ENCODE data around the gene BLTP2.

BLTP2 gene

DNA sequence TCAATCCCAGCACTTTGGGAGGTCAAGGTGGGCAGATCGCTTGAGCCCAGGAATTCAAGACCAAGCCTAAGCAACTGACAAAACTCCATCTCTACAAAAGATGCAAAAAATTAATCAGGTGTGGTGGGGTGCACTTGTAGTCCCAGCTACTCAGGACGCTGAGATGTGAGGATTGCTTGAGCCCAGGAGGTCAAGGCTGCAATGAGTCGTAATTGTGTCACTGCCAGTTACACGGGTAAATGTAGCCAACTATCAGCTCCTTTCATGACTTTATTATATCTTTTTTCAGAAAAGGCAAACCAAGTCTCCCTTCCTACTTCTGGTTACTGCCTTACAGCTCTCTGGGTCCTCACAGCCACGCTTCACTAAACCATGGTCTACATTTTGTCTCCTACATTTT lies 12.8 kb upstream of the BLTP2 start:
- H3K4me3 ChIP-seq (ENCODE audit: low read depth, low read length) = no peak overlapping the region
- TF ChIP-seq, protein P1, sequence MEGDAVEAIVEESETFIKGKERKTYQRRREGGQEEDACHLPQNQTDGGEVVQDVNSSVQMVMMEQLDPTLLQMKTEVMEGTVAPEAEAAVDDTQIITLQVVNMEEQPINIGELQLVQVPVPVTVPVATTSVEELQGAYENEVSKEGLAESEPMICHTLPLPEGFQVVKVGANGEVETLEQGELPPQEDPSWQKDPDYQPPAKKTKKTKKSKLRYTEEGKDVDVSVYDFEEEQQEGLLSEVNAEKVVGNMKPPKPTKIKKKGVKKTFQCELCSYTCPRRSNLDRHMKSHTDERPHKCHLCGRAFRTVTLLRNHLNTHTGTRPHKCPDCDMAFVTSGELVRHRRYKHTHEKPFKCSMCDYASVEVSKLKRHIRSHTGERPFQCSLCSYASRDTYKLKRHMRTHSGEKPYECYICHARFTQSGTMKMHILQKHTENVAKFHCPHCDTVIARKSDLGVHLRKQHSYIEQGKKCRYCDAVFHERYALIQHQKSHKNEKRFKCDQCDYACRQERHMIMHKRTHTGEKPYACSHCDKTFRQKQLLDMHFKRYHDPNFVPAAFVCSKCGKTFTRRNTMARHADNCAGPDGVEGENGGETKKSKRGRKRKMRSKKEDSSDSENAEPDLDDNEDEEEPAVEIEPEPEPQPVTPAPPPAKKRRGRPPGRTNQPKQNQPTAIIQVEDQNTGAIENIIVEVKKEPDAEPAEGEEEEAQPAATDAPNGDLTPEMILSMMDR (IDR thresholded peaks at IDR 0.05; ENCODE audit: low read depth, low read length) = no peak
- TF ChIP-seq MYC (IDR thresholded peaks at IDR 0.05; ENCODE audit: low read depth, low read length) (no peak), POLR2A (IDR thresholded peaks at IDR 0.05; ENCODE audit: extremely low read depth, insufficient read length) (no peak)
- TF ChIP-seq, protein P2, sequence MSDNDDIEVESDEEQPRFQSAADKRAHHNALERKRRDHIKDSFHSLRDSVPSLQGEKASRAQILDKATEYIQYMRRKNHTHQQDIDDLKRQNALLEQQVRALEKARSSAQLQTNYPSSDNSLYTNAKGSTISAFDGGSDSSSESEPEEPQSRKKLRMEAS (IDR thresholded peaks at IDR 0.05; ENCODE audit: low read depth, low read length) = no peak
- DNase-seq (ENCODE audit: low read depth) = no peak

DNA sequence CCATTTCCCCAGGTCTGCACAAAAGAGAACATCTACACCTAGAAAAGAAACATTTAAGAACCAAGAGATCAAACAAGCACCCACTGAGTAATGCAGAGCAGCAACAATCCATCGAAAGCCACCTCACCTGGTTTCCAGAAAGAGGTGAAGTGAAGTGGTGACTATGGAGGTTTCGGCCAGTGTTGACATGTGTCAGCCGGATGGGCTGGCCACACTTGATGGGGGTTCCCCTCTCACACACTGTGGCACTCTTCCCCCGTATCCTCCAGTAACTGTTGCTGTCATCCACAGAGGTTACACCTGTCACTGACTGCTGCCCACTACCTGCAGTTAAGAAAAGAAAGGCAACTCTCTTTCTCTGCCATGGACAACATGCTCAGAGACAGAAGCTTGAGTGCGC lies 10.2 kb upstream of the BLTP2 start:
- no peak for DNase-seq (ENCODE audit: low read depth)
- TF ChIP-seq, protein P1 (IDR thresholded peaks at IDR 0.05; ENCODE audit: low read depth, low read length) = no peak
- TF ChIP-seq POLR2A (IDR thresholded peaks at IDR 0.05; ENCODE audit: extremely low read depth, insufficient read length) = no peak
- TF ChIP-seq, protein P2 (IDR thresholded peaks at IDR 0.05; ENCODE audit: low read depth, low read length) = no peak
- TF ChIP-seq MYC (IDR thresholded peaks at IDR 0.05; ENCODE audit: low read depth, low read length) = no peak
- no peak overlapping the region for H3K4me3 ChIP-seq (ENCODE audit: low read depth, low read length)

DNA sequence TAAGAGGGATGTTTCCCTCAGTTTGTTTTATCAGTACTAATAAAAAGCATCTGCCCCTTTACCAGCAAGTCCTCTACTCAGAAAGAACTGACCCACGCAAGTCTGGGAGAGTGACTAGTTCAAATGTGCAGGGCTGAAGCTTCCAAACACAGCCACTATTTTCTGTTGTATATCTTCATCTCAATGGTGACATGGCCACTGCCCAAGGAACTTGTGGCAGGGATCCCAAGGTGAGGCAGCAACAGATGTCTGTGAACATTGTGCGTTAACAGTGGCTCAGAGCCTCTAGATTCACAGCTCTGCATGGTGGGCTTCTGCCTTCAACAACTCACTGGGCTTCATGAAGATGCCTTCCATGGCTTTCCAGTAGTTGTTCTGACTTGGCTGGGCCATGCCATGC lies 3.7 kb upstream of the BLTP2 start:
- no peak for TF ChIP-seq POLR2A (IDR thresholded peaks at IDR 0.05; ENCODE audit: extremely low read depth, insufficient read length)
- TF ChIP-seq, protein P1 (IDR thresholded peaks at IDR 0.05; ENCODE audit: low read depth, low read length) = no peak
- DNase-seq (ENCODE audit: low read depth) = no peak
- H3K4me3 ChIP-seq (ENCODE audit: low read depth, low read length) = no peak overlapping the region

DNA sequence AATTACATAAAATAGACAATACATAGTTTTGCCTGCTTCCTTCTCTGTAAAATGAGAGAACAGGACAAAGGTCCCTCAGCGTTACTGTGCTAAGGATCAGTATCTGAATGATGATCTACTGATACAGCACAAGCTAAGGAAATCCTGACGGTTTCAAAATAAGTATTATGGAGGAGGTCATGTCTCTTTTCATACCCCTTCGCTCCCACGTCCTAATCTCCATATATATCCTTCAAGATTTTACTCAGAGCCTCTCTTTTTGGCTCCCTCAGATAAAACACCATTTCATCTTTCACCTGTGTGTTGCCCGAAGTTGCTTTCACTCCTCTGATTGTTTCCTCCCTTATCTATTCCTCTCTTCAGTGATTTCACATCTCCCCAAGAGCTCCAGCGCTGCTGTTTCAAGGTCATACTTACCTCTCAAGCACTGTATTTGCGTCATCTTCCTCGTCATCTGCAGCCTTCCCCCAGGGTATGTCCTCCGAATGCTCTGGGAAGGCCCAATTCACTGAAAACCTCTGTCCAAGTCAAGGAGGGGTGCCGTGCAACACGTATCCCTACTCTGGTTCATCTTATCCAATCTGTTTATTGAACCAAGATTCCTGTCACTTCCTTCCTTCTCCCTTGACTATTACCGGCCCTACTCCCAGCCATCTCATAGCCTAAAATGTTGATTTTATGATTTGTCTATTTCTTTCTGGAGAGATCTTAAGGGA lies 1.2 kb upstream of the BLTP2 start:
- TF ChIP-seq, protein P2 (IDR thresholded peaks at IDR 0.05; ENCODE audit: low read depth, low read length) = no peak
- no peak for TF ChIP-seq POLR2A (IDR thresholded peaks at IDR 0.05; ENCODE audit: extremely low read depth, insufficient read length)
- TF ChIP-seq MYC (IDR thresholded peaks at IDR 0.05; ENCODE audit: low read depth, low read length) = no peak
- TF ChIP-seq, protein P1 (IDR thresholded peaks at IDR 0.05; ENCODE audit: low read depth, low read length) = no peak
- H3K4me3 ChIP-seq (ENCODE audit: low read depth, low read length) = peak overlapping the region; percentile 82
- DNase-seq (ENCODE audit: low read depth) = no peak

DNA sequence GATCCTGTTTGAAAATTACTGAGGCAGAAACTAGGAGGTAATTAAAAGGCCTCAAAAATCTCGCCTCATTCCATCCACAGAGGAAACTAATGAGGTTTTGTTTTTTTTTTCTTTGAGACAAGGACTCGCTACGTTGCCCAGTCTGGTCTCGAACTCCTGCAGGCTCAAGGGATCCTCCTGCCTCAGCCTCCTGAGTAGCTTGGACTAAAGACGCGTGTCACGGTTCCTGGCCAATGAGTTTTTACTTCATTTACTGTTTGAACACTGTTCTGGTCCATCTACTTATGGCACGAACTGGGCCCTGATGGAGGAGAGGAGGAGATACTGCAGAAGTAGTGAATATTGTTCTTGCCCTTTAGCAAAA lies 600 bp upstream of the BLTP2 start:
- H3K4me3 ChIP-seq (ENCODE audit: low read depth, low read length) = peak overlapping the region; percentile 82
- TF ChIP-seq MYC (IDR thresholded peaks at IDR 0.05; ENCODE audit: low read depth, low read length) = no peak
- TF ChIP-seq, protein P2 (IDR thresholded peaks at IDR 0.05; ENCODE audit: low read depth, low read length) = no peak
- DNase-seq (ENCODE audit: low read depth) = no peak

DNA sequence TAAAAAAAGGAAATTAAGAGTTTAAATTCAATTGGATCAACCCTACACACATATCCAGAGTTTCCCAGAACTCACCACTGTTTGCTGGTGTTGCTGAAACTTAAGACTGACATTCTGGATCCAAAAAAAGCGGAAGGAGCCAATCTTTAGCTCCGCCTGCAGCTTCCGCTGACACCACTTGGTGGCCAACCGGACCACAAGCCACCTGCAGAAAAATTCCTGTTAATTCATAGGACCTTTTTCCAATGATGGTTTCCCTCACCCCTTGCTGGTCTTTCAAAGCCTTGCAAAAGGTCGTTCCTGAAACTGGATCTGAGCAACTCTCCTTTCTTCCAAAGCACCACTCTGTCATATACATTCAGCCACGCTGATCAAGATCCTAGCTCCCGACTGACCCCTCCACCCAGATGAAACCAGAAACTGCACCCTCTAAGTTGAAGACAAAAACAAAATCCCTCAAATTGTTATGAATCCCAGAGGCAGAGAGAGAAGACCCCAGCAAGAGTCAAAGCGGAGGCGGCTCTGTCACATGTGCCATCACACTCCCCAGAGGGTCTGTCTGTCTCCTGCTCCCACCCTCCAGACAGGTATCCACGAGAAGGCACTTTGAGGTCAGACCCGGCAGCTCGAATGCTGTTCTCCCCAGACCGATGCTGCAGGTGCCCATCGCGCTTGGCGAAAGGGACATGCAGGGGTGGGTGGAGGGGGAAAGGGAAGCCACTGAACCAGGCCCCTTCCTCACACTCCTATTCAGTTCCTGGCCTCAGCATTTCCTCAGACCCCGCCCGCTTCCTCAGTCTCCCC lies 773 bp downstream of the BLTP2 start:
- H3K4me3 ChIP-seq (ENCODE audit: low read depth, low read length) = peak overlapping the region; percentile 81
- TF ChIP-seq, protein P1 (IDR thresholded peaks at IDR 0.05; ENCODE audit: low read depth, low read length) = peak; percentile 51
- TF ChIP-seq, protein P2 (IDR thresholded peaks at IDR 0.05; ENCODE audit: low read depth, low read length) = peak; percentile 38; the same call in 1 of the 2 replicates
- TF ChIP-seq POLR2A (IDR thresholded peaks at IDR 0.05; ENCODE audit: extremely low read depth, insufficient read length) (peak; percentile 19), MYC (IDR thresholded peaks at IDR 0.05; ENCODE audit: low read depth, low read length) (no peak; the same call in 1 of the 2 replicates)
- peak; percentile 88 for DNase-seq (ENCODE audit: low read depth)

Measured in NB4 (cell line).